Measurements from ENCODE around the gene TTC1. TPM values are rescaled to one million over a fixed set of nuclear protein-coding genes. Genes with fewer than 3 reads are reported as not detected.
"Not testable (repeated sequence)": the region's sequence is repeated elsewhere in the genome, so short reads cannot be mapped to it uniquely, and the experiment has no call there.

The TTC1 gene
- polyA plus RNA-seq, 6 donors from 2014 or later = 85.2 to 153 (median 96.7) TPM

GRCh38 chr5:160060001-160060400 lies 51.1 kb downstream of the TTC1 start:
- Mint-ChIP-seq H3K4me3 (no peak overlapping the region), H3K4me1 (no peaks in the 10 kb centered on the region), H3K27me3 (no peaks in the 10 kb centered on the region), H3K27ac (no peak overlapping the region), H3K36me3 (peaks cover 27 to 49% of the 10 kb centered on the region in 2 donors), H3K9me3 (no peaks in the 10 kb centered on the region)
- DNase-seq (no peak), ATAC-seq (ENCODE audit: low read depth in 2 of 2) (no peak)

GRCh38 chr5:160061770-160062169 lies 52.8 kb downstream of the TTC1 start:
- Mint-ChIP-seq H3K27me3 (no peaks in the 10 kb centered on the region), H3K4me3 (no peak overlapping the region), H3K36me3 (peaks cover 31 to 35% of the 10 kb centered on the region in 2 donors), H3K27ac (no peak overlapping the region), H3K4me1 (no peaks in the 10 kb centered on the region), H3K9me3 (no peaks in the 10 kb centered on the region)
- ATAC-seq (ENCODE audit: low read depth in 2 of 2) = no peak
- no peak for DNase-seq

GRCh38 chr5:160064417-160064810 lies 55.5 kb downstream of the TTC1 start:
- Mint-ChIP-seq H3K9me3 (no peaks in the 10 kb centered on the region), H3K4me1 (no peaks in the 10 kb centered on the region), H3K27me3 (no peaks in the 10 kb centered on the region), H3K36me3 (peaks cover 17 to 23% of the 10 kb centered on the region in 2 donors), H3K27ac (no peak overlapping the region), H3K4me3 (no peak overlapping the region)
- DNase-seq = no peak
- no peak for ATAC-seq (ENCODE audit: low read depth in 2 of 2)

- Mint-ChIP-seq H3K27ac (peak overlapping the region in 2 of 6 donors; percentile 48 to 76), H3K4me1 (no peaks in the 10 kb centered on the region), H3K9me3 (no peaks in the 10 kb centered on the region), H3K27me3 (no peaks in the 10 kb centered on the region), H3K36me3 (peaks cover 15 to 19% of the 10 kb centered on the region in 2 donors), H3K4me3 (no peak overlapping the region)
- ATAC-seq (ENCODE audit: low read depth in 2 of 2) (no peak), DNase-seq (no peak)
Observed at GRCh38 chr5:160064995-160065614, 56.2 kb downstream of the TTC1 start.

- not testable (repeated sequence) for ATAC-seq (ENCODE audit: low read depth in 2 of 2); H3K27me3 Mint-ChIP-seq; H3K4me1 Mint-ChIP-seq; H3K36me3 Mint-ChIP-seq; DNase-seq; H3K9me3 Mint-ChIP-seq; H3K4me3 Mint-ChIP-seq; H3K27ac Mint-ChIP-seq
Observed at GRCh38 chr5:160069120-160069519, 60.2 kb downstream of the TTC1 start.

GRCh38 chr5:160071516-160071915 lies 62.6 kb downstream of the TTC1 start:
- ATAC-seq (ENCODE audit: low read depth in 2 of 2) = no peak
- no peak for DNase-seq

GRCh38 chr5:160071916-160072315 lies 63.0 kb downstream of the TTC1 start:
- no peaks in the 10 kb centered on the region for H3K36me3 Mint-ChIP-seq
- peak overlapping the region in 3 of 6 donors; percentile 10 to 68 (median 22) for H3K27ac Mint-ChIP-seq

More at GRCh38 chr5:160071516-160071915, 62.6 kb downstream of the TTC1 start:
- Mint-ChIP-seq H3K27me3 (no peaks in the 10 kb centered on the region), H3K27ac (peak overlapping the region in 2 of 6 donors; percentile 10 to 68), H3K4me3 (no peak overlapping the region), H3K9me3 (no peaks in the 10 kb centered on the region), H3K36me3 (no peaks in the 10 kb centered on the region), H3K4me1 (peaks cover 0 to 7% (median 4%) of the 10 kb centered on the region in 3 donors)

GRCh38 chr5:160075073-160075472 lies 66.1 kb downstream of the TTC1 start:
- Mint-ChIP-seq H3K9me3 (no peaks in the 10 kb centered on the region), H3K27ac (peak overlapping the region in 1 of 6 donors; percentile 6), H3K27me3 (no peaks in the 10 kb centered on the region)

More at GRCh38 chr5:160071916-160072315, 63.0 kb downstream of the TTC1 start:
- Mint-ChIP-seq H3K27me3 (no peaks in the 10 kb centered on the region), H3K4me3 (no peak overlapping the region), H3K4me1 (peaks cover 0 to 7% (median 4%) of the 10 kb centered on the region in 3 donors), H3K9me3 (no peaks in the 10 kb centered on the region)
- ATAC-seq (ENCODE audit: low read depth in 2 of 2) = no peak
- DNase-seq = no peak

GRCh38 chr5:160076997-160077396 lies 68.1 kb downstream of the TTC1 start:
- H3K27me3 Mint-ChIP-seq = no peaks in the 10 kb centered on the region
- DNase-seq (no peak), ATAC-seq (ENCODE audit: low read depth in 2 of 2) (no peak)
- H3K27ac Mint-ChIP-seq = no peak overlapping the region
- H3K36me3 Mint-ChIP-seq = peaks cover 4 to 9% of the 10 kb centered on the region in 2 donors
- no peaks in the 10 kb centered on the region for H3K9me3 Mint-ChIP-seq
- H3K4me1 Mint-ChIP-seq = no peaks in the 10 kb centered on the region
- no peak overlapping the region for H3K4me3 Mint-ChIP-seq

More at GRCh38 chr5:160075073-160075472, 66.1 kb downstream of the TTC1 start:
- Mint-ChIP-seq H3K36me3 (peaks cover 4 to 9% of the 10 kb centered on the region in 2 donors), H3K4me3 (no peak overlapping the region), H3K4me1 (peaks cover 0 to 7% (median 4%) of the 10 kb centered on the region in 3 donors)
- ATAC-seq (ENCODE audit: low read depth in 2 of 2) (no peak), DNase-seq (no peak)

- ATAC-seq (ENCODE audit: low read depth in 2 of 2) = no peak
- H3K36me3 Mint-ChIP-seq = peaks cover 4 to 9% of the 10 kb centered on the region in 2 donors
- H3K4me1 Mint-ChIP-seq = no peaks in the 10 kb centered on the region
- no peak overlapping the region for H3K4me3 Mint-ChIP-seq
- no peak for DNase-seq
- peak overlapping the region in 2 of 6 donors; percentile 11 to 20 for H3K27ac Mint-ChIP-seq
- no peaks in the 10 kb centered on the region for H3K9me3 Mint-ChIP-seq
- H3K27me3 Mint-ChIP-seq = no peaks in the 10 kb centered on the region
Observed at GRCh38 chr5:160079753-160080152, 70.8 kb downstream of the TTC1 start.

- Mint-ChIP-seq H3K27ac (no peak overlapping the region), H3K9me3 (no peaks in the 10 kb centered on the region), H3K27me3 (no peaks in the 10 kb centered on the region), H3K36me3 (peaks cover 4 to 9% of the 10 kb centered on the region in 2 donors), H3K4me3 (no peak overlapping the region), H3K4me1 (no peaks in the 10 kb centered on the region)
- no peak for ATAC-seq (ENCODE audit: low read depth in 2 of 2)
- no peak for DNase-seq
Observed at GRCh38 chr5:160081495-160081894, 72.6 kb downstream of the TTC1 start.

- ATAC-seq (ENCODE audit: low read depth in 2 of 2) (no peak), DNase-seq (no peak)
- no peaks in the 10 kb centered on the region for H3K4me1 Mint-ChIP-seq
- H3K4me3 Mint-ChIP-seq = no peak overlapping the region
- peaks cover 4 to 9% of the 10 kb centered on the region in 2 donors for H3K36me3 Mint-ChIP-seq
- H3K27me3 Mint-ChIP-seq = no peaks in the 10 kb centered on the region
- H3K27ac Mint-ChIP-seq = no peak overlapping the region
- no peaks in the 10 kb centered on the region for H3K9me3 Mint-ChIP-seq
Observed at GRCh38 chr5:160082614-160083500, 73.9 kb downstream of the TTC1 start.

GRCh38 chr5:160083501-160083900 lies 74.6 kb downstream of the TTC1 start:
- Mint-ChIP-seq H3K36me3 (peaks cover 4 to 9% of the 10 kb centered on the region in 2 donors), H3K27me3 (no peaks in the 10 kb centered on the region), H3K9me3 (no peaks in the 10 kb centered on the region), H3K27ac (no peak overlapping the region), H3K4me3 (no peak overlapping the region), H3K4me1 (peaks cover 0 to 4% (median 0%) of the 10 kb centered on the region in 3 donors)
- ATAC-seq (ENCODE audit: low read depth in 2 of 2) (no peak), DNase-seq (no peak)

- peaks cover 0 to 7% (median 4%) of the 10 kb centered on the region in 3 donors for H3K4me1 Mint-ChIP-seq
Observed at GRCh38 chr5:160084144-160084543, 75.2 kb downstream of the TTC1 start.

More at GRCh38 chr5:160084144-160084543, 75.2 kb downstream of the TTC1 start:
- Mint-ChIP-seq H3K4me3 (no peak overlapping the region), H3K9me3 (no peaks in the 10 kb centered on the region), H3K36me3 (peaks cover 2 to 4% of the 10 kb centered on the region in 2 donors), H3K27ac (no peak overlapping the region), H3K27me3 (no peaks in the 10 kb centered on the region)
- ATAC-seq (ENCODE audit: low read depth in 2 of 2) = no peak
- DNase-seq = no peak

All from naive B cell (primary cell).